ENCODE measurements around the gene AKAP6. TPM values are rescaled to one million over a fixed set of nuclear protein-coding genes. Genes with fewer than 3 reads are reported as not detected.

Gene AKAP6
- total RNA-seq, 1 donor from 2014 or later = 600 TPM

- TF ChIP-seq CTCF (IDR thresholded peaks at IDR 0.05; ENCODE audit: partially characterized antibody, unreplicated experiment) = no peak
- no peak overlapping the region for H3K27ac Mint-ChIP-seq (ENCODE audit: unreplicated experiment)
- no peak overlapping the region for H3K4me3 Mint-ChIP-seq (ENCODE audit: unreplicated experiment)
- H3K9me3 Mint-ChIP-seq (ENCODE audit: unreplicated experiment) = peaks cover 8% of the 10 kb centered on the region
- DNase-seq = no peak
- no peaks in the 10 kb centered on the region for H3K4me1 Mint-ChIP-seq (ENCODE audit: low read depth, unreplicated experiment)
- H3K36me3 Mint-ChIP-seq (ENCODE audit: unreplicated experiment) = peaks cover 9% of the 10 kb centered on the region
- peaks cover 8% of the 10 kb centered on the region for H3K27me3 Mint-ChIP-seq (ENCODE audit: unreplicated experiment)
Measured at GRCh38 chr14:32603992-32604565, 275.0 kb downstream of the AKAP6 start.

GRCh38 chr14:32606301-32606700, 277.2 kb downstream of the AKAP6 start:
- Mint-ChIP-seq H3K4me1 (ENCODE audit: low read depth, unreplicated experiment) (no peaks in the 10 kb centered on the region), H3K27ac (ENCODE audit: unreplicated experiment) (no peak overlapping the region), H3K36me3 (ENCODE audit: unreplicated experiment) (peaks cover 9% of the 10 kb centered on the region), H3K4me3 (ENCODE audit: unreplicated experiment) (no peak overlapping the region), H3K9me3 (ENCODE audit: unreplicated experiment) (peaks cover 8% of the 10 kb centered on the region), H3K27me3 (ENCODE audit: unreplicated experiment) (peaks cover 8% of the 10 kb centered on the region)
- DNase-seq = no peak
- TF ChIP-seq CTCF (IDR thresholded peaks at IDR 0.05; ENCODE audit: partially characterized antibody, unreplicated experiment) = no peak

DNA sequence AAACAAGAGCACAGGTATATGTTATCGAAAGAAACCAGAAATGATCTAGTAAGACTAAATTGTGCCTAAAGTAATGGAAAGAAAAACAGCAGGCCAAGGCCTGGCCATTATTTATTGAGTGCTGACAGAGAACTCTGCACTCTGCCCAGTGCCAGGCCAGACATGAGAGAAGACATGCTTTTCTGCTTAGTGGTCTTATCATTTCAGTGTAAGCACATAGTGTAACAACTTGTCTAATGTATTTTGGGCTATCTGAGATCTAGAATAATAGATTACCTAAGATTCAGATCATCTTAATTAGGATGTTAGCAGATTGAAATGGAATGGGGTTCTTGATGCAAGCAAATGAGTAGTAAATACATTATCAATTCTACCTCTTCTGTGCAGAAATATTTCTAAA, 278.3 kb downstream of the AKAP6 start:
- DNase-seq = no peak
- Mint-ChIP-seq H3K9me3 (ENCODE audit: unreplicated experiment) (peaks cover 2% of the 10 kb centered on the region), H3K27ac (ENCODE audit: unreplicated experiment) (no peak overlapping the region), H3K4me3 (ENCODE audit: unreplicated experiment) (no peak overlapping the region), H3K27me3 (ENCODE audit: unreplicated experiment) (peaks cover 2% of the 10 kb centered on the region), H3K36me3 (ENCODE audit: unreplicated experiment) (no peaks in the 10 kb centered on the region), H3K4me1 (ENCODE audit: low read depth, unreplicated experiment) (no peaks in the 10 kb centered on the region)
- no peak for TF ChIP-seq CTCF (IDR thresholded peaks at IDR 0.05; ENCODE audit: partially characterized antibody, unreplicated experiment)

DNA sequence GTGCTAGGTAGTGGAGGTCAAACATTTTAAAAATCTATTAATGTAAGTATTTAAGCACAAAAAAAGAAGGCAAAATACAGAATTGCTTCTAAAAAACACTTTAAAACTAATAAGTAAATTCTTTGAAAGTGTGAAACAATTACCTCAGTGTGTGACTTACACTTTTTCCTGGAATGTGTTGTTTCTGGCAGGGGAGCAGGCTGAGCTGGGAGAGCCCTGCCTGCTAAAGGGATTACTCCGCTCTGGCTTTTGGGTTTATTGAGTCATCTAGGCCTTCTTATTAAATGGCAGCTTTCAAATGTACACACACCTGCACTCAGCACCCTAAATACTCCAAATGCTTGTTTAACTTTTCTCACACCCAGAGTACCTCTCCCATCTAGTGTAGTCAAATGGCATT, 279.8 kb downstream of the AKAP6 start:
- Mint-ChIP-seq H3K9me3 (ENCODE audit: unreplicated experiment) (no peaks in the 10 kb centered on the region), H3K4me1 (ENCODE audit: low read depth, unreplicated experiment) (no peaks in the 10 kb centered on the region), H3K36me3 (ENCODE audit: unreplicated experiment) (no peaks in the 10 kb centered on the region), H3K27me3 (ENCODE audit: unreplicated experiment) (no peaks in the 10 kb centered on the region), H3K27ac (ENCODE audit: unreplicated experiment) (no peak overlapping the region), H3K4me3 (ENCODE audit: unreplicated experiment) (no peak overlapping the region)
- no peak for DNase-seq
- no peak for TF ChIP-seq CTCF (IDR thresholded peaks at IDR 0.05; ENCODE audit: partially characterized antibody, unreplicated experiment)

DNA sequence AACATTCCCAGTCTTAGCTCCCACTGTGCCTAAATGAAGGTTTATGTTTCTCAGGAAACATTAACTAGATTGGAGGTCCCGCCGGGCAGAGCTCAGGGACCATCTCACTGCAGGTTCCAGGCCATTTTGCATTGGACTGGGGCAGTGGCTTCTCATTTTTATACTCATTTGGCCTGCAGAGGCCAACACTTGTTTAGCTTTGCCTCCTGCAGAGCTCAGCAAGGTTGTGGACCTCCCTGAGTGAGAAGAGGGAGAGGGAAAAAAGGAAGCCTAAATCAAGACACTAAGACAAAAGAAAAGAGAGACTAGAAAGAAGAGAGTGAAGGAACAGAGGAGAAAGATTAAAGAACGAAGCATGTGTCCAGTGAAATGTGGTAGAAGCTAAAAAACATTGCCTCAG, 280.3 kb downstream of the AKAP6 start:
- Mint-ChIP-seq H3K4me3 (ENCODE audit: unreplicated experiment) (no peak overlapping the region), H3K27me3 (ENCODE audit: unreplicated experiment) (no peaks in the 10 kb centered on the region), H3K4me1 (ENCODE audit: low read depth, unreplicated experiment) (no peaks in the 10 kb centered on the region), H3K27ac (ENCODE audit: unreplicated experiment) (no peak overlapping the region), H3K9me3 (ENCODE audit: unreplicated experiment) (no peaks in the 10 kb centered on the region), H3K36me3 (ENCODE audit: unreplicated experiment) (peaks cover 1% of the 10 kb centered on the region)
- no peak for TF ChIP-seq CTCF (IDR thresholded peaks at IDR 0.05; ENCODE audit: partially characterized antibody, unreplicated experiment)
- DNase-seq = no peak

Measured in glutamatergic neuron (in vitro differentiated cells).